H9 (cell line): ENCODE measurements around the gene SEPTIN2. TPM values are rescaled to one million over a fixed set of nuclear protein-coding genes. Genes with fewer than 3 reads are reported as not detected.

Source experiments
- DNase-seq: peaks from one replicate; pipeline ENCODE4 v3.0.0-alpha.2; 2017
- H2AFZ ChIP-seq: one replicate; pipeline ENCODE4 v1.6.1; 2013; ENCODE audit warnings: mild to moderate bottlenecking, low read length, control low read depth, moderate library complexity
- H2AK5ac ChIP-seq: 2 replicates; pipeline ENCODE4 v1.6.1; 2013; ENCODE audit warnings: low read length, control low read depth, mixed read lengths; ENCODE audit not compliant: insufficient read length
- H2BK120ac ChIP-seq: one replicate; pipeline ENCODE4 v1.6.1; 2013; ENCODE audit warnings: low read depth, mild to moderate bottlenecking, low read length, control low read depth, inconsistent platforms; ENCODE audit not compliant: poor library complexity, severe bottlenecking
- H2BK12ac ChIP-seq: 2 replicates; pipeline ENCODE4 v1.6.1; 2013; ENCODE audit warnings: low read length, control low read depth, mixed read lengths, low read depth; ENCODE audit not compliant: insufficient read length
- H2BK15ac ChIP-seq: 2 replicates; pipeline ENCODE4 v1.6.1; 2013; ENCODE audit warnings: low read depth, low read length, control low read depth
- H2BK20ac ChIP-seq: one replicate; pipeline ENCODE4 v1.6.1; 2013; ENCODE audit warnings: low read depth, mild to moderate bottlenecking, low read length, control low read depth, inconsistent platforms; ENCODE audit not compliant: poor library complexity, severe bottlenecking
- H2BK5ac ChIP-seq: 2 replicates; pipeline ENCODE4 v1.6.1; 2013; ENCODE audit warnings: low read length, control low read depth, mixed read lengths; ENCODE audit not compliant: insufficient read length
- H3K14ac ChIP-seq: 2 replicates; pipeline ENCODE4 v1.6.1; 2013; ENCODE audit warnings: low read length, control low read depth; ENCODE audit not compliant: insufficient read depth
- H3K18ac ChIP-seq: 2 replicates; pipeline ENCODE4 v1.6.1; 2013; ENCODE audit warnings: low read depth, mild to moderate bottlenecking, mixed read lengths, low read length, control low read depth; ENCODE audit not compliant: insufficient read length
- H3K23ac ChIP-seq: 2 replicates; pipeline ENCODE4 v1.6.1; 2013; ENCODE audit warnings: low read length, control low read depth, mixed read lengths, low read depth; ENCODE audit not compliant: insufficient read length
- H3K23me2 ChIP-seq: 2 replicates; pipeline ENCODE4 v1.6.1; 2013; ENCODE audit warnings: low read depth, mild to moderate bottlenecking, mixed read lengths, low read length, control low read depth; ENCODE audit not compliant: insufficient read length, poor library complexity, severe bottlenecking
- H3K27ac ChIP-seq: 2 replicates; pipeline ENCODE4 v1.5.1; 2013; ENCODE audit warnings: low read length, control low read depth, mixed read lengths, low read depth; ENCODE audit not compliant: insufficient read length
- H3K27me3 ChIP-seq: 2 replicates; pipeline ENCODE4 v1.6.1; 2013; ENCODE audit warnings: low read length, control low read depth, inconsistent platforms; ENCODE audit not compliant: insufficient read depth
- H3K4ac ChIP-seq: 2 replicates; pipeline ENCODE4 v1.6.1; 2013; ENCODE audit warnings: low read depth, mild to moderate bottlenecking, control low read depth, inconsistent platforms, low read length, moderate library complexity
- H3K4me1 ChIP-seq: 2 replicates; pipeline ENCODE4 v1.6.1; 2013; ENCODE audit warnings: low read length, control low read depth, inconsistent platforms; ENCODE audit not compliant: insufficient read depth
- H3K4me2 ChIP-seq: 2 replicates; pipeline ENCODE4 v1.6.1; 2013; ENCODE audit warnings: low read length, control low read depth, mixed read lengths; ENCODE audit not compliant: insufficient read length, insufficient read depth
- H3K56ac ChIP-seq: 2 replicates; pipeline ENCODE4 v1.6.1; 2013; ENCODE audit warnings: low read depth, mild to moderate bottlenecking, mixed read lengths, low read length, control low read depth; ENCODE audit not compliant: insufficient read length
- H3K79me1 ChIP-seq: 2 replicates; pipeline ENCODE4 v1.6.1; 2013; ENCODE audit warnings: low read depth, mild to moderate bottlenecking, moderate library complexity, low read length, control low read depth, inconsistent platforms; ENCODE audit not compliant: insufficient read depth, poor library complexity, severe bottlenecking
- H3K79me2 ChIP-seq: 2 replicates; pipeline ENCODE4 v1.6.1; 2013; ENCODE audit warnings: low read length, control low read depth, inconsistent platforms; ENCODE audit not compliant: insufficient read depth
- H3K9ac ChIP-seq: 2 replicates; pipeline ENCODE4 v1.6.1; 2013; ENCODE audit warnings: low read length, control low read depth, mixed read lengths; ENCODE audit not compliant: insufficient read length; ENCODE audit errors: extremely low read depth
- H3K9me3 ChIP-seq: one replicate; pipeline ENCODE4 v1.6.1; 2013; ENCODE audit warnings: low read depth, low read length, inconsistent platforms; ENCODE audit not compliant: control insufficient read depth
- H3T11ph ChIP-seq: one replicate; pipeline ENCODE4 v1.6.1; 2013; ENCODE audit warnings: mild to moderate bottlenecking, low read length, control low read depth, inconsistent platforms
- H4K20me1 ChIP-seq: one replicate; pipeline ENCODE4 v1.6.1; 2013; ENCODE audit not compliant: control insufficient read depth, insufficient read length, insufficient read depth
- H4K5ac ChIP-seq: 2 replicates; pipeline ENCODE4 v1.6.1; 2013; ENCODE audit warnings: low read depth, mild to moderate bottlenecking, mixed read lengths, low read length, control low read depth; ENCODE audit not compliant: insufficient read length
- H4K8ac ChIP-seq: replicated peaks from 2 replicates; pipeline ENCODE4 v1.6.1; 2013; ENCODE audit warnings: low read length, control low read depth, mixed read lengths, low read depth; ENCODE audit not compliant: insufficient read length
- H4K91ac ChIP-seq: 2 replicates; pipeline ENCODE4 v1.6.1; 2013; ENCODE audit warnings: low read depth, mild to moderate bottlenecking, moderate library complexity, mixed read lengths, low read length, control low read depth; ENCODE audit not compliant: insufficient read length
- H3K27ac Mint-ChIP-seq, 3 experiments: 2 replicates in 2 of 3; 3 replicates in 1 of 3; pipeline ENCODE4 v1.8.0; 2020 to 2021; ENCODE audit warnings: mixed read lengths in 3 of 3, mild to moderate bottlenecking in 1 of 3, moderate library complexity in 1 of 3
- H3K27me3 Mint-ChIP-seq: 2 replicates; pipeline ENCODE4 v1.8.0; 2021; ENCODE audit warnings: low read depth, mild to moderate bottlenecking, moderate library complexity, mixed read lengths
- H3K36me3 Mint-ChIP-seq, 3 experiments: 2 replicates in 2 of 3; 3 replicates in 1 of 3; pipeline ENCODE4 v1.8.0; 2020 to 2021; ENCODE audit warnings: low read depth in 3 of 3, mixed read lengths in 3 of 3; ENCODE audit not compliant: insufficient read depth in 1 of 3
- H3K4me1 Mint-ChIP-seq, 2 experiments: 2 replicates each; pipeline ENCODE4 v1.8.0; 2020; ENCODE audit warnings: mixed read lengths in 2 of 2
- H3K4me3 Mint-ChIP-seq, 2 experiments: 2 replicates in 1 of 2; 3 replicates in 1 of 2; pipeline ENCODE4 v1.8.0; 2020 to 2021; ENCODE audit warnings: mild to moderate bottlenecking in 2 of 2, mixed read lengths in 2 of 2, moderate library complexity in 1 of 2
- H3K9me3 Mint-ChIP-seq, 2 experiments: 2 replicates in 1 of 2; 3 replicates in 1 of 2; pipeline ENCODE4 v1.8.0; 2020; ENCODE audit warnings: mild to moderate bottlenecking in 2 of 2, mixed read lengths in 2 of 2, moderate library complexity in 1 of 2
- WGBS: extraction: QIAGEN DNeasy Blood & Tissue Kit; methylation state at CpG from one replicate; pipeline ENCODE4 v1.1.7; 2013; ENCODE audit warnings: missing lambda C conversion rate, low lambda C conversion rate, mixed read lengths; ENCODE audit not compliant: insufficient read length; ENCODE audit errors: extremely low coverage; 5-methylcytosine and 5-hydroxymethylcytosine counted together
- total RNA-seq: library from RNA; stranded (reverse); gene quantifications from 2 replicates; pipeline ENCODE4 v1.2.1, GENCODE V29; 2021
- TF ChIP-seq, protein P1 (sequence below): fragments of 200-600 bp; sonication (generic); conservative IDR thresholded peaks from 3 replicates; pipeline ENCODE4 v1.8.0; 2021; ENCODE audit warnings: antibody characterized with exemption, mild to moderate bottlenecking

Gene SEPTIN2
- total RNA-seq, 1 experiment from 2014 or later: 385 TPM

DNA sequence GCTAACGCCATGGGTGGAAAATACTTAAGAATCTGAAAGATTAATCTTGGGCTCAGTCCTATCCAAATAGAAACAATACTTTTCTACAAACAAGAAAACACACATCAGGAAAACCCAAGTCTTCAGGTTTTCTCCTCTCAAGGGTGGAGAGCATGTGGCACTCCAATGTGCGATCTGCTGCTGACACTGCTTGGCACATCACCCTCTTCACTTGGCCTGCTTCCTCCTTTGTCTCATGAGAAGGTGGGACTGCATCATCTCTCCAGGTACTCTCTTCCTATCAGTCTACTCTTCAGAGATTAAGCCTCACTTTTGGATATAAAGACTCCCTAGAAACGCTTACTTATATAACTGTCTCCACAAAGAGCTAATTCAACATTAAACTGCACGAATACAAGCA lies 26.7 kb upstream of the SEPTIN2 start:
- no peak overlapping the region for H2BK12ac ChIP-seq
- H4K5ac ChIP-seq: no peak overlapping the region
- no peak overlapping the region for H4K8ac ChIP-seq
- Mint-ChIP-seq H3K36me3 (peaks cover 0 to 3% (median 3%) of the 10 kb centered on the region in 3 experiments; a peak in 4 of 7 replicates), H3K27me3 (no peaks in the 10 kb centered on the region), H3K27ac (no peak overlapping the region), H3K9me3 (no peaks in the 10 kb centered on the region), H3K4me3 (no peak overlapping the region), H3K4me1 (peaks cover 6 to 11% of the 10 kb centered on the region in 2 experiments)
- no peaks in the 10 kb centered on the region for H3K27me3 ChIP-seq
- no peak overlapping the region for H3K18ac ChIP-seq
- no peak overlapping the region for H4K91ac ChIP-seq
- no peak overlapping the region for H3K9ac ChIP-seq
- H2AK5ac ChIP-seq: no peak overlapping the region
- no peak overlapping the region for H3K23ac ChIP-seq
- no peak overlapping the region for H2BK120ac ChIP-seq
- H3K79me2 ChIP-seq: peaks cover 14% of the 10 kb centered on the region; the same call in 1 of the 2 replicates
- no peaks in the 10 kb centered on the region for H3K9me3 ChIP-seq
- no peak for DNase-seq
- no peak overlapping the region for H2AFZ ChIP-seq
- H3K4ac ChIP-seq: no peak overlapping the region
- H3K79me1 ChIP-seq: no peaks in the 10 kb centered on the region
- no peak overlapping the region for H2BK5ac ChIP-seq
- TF ChIP-seq, protein P1, sequence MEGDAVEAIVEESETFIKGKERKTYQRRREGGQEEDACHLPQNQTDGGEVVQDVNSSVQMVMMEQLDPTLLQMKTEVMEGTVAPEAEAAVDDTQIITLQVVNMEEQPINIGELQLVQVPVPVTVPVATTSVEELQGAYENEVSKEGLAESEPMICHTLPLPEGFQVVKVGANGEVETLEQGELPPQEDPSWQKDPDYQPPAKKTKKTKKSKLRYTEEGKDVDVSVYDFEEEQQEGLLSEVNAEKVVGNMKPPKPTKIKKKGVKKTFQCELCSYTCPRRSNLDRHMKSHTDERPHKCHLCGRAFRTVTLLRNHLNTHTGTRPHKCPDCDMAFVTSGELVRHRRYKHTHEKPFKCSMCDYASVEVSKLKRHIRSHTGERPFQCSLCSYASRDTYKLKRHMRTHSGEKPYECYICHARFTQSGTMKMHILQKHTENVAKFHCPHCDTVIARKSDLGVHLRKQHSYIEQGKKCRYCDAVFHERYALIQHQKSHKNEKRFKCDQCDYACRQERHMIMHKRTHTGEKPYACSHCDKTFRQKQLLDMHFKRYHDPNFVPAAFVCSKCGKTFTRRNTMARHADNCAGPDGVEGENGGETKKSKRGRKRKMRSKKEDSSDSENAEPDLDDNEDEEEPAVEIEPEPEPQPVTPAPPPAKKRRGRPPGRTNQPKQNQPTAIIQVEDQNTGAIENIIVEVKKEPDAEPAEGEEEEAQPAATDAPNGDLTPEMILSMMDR: no peak
- H3T11ph ChIP-seq: no peak overlapping the region
- H3K27ac ChIP-seq: no peak overlapping the region
- H3K56ac ChIP-seq: no peak overlapping the region
- no CpG with 5 or more reads among the region's 4 CpGs for WGBS
- H2BK15ac ChIP-seq: no peak overlapping the region
- H3K4me2 ChIP-seq: no peak overlapping the region
- no peaks in the 10 kb centered on the region for H4K20me1 ChIP-seq
- H3K23me2 ChIP-seq: no peaks in the 10 kb centered on the region
- H2BK20ac ChIP-seq: no peak overlapping the region
- H3K14ac ChIP-seq: no peak overlapping the region
- no peaks in the 10 kb centered on the region; the same call in 1 of the 2 replicates for H3K4me1 ChIP-seq
